Suppressor macrophage treated with lipopolysaccharide for 1 hour (primary cell): ENCODE data around the gene BTBD3.
A peak's percentile ranks its signal among the peaks of the same experiment; 100 is the strongest.

Source experiments
- DNase-seq, 3 donors: peaks; one replicate each; pipeline ENCODE4 v3.0.0-alpha.2; 2020 to 2022

BTBD3 gene

DNA sequence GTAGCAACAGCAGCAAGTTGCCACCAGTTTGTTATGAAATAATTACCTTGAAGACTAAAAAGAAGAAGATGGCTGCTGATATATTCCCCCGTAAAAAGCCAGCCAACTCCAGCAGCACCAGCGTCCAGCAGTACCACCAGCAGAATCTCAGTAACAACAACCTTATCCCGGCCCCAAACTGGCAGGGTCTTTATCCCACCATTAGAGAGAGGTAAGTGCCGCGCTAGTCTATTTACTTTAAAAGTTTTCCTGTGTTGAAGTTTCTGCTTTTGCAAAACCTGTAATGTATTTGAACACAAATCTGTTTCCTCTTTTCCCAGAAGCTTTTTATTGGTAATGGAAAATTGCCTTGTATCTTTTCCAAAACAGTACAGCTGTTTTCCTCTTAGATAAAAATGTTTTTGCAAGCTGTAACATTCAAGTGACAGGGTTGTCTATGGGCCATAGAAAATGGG, 725 bp downstream of the BTBD3 start:
- no peak for DNase-seq

DNA sequence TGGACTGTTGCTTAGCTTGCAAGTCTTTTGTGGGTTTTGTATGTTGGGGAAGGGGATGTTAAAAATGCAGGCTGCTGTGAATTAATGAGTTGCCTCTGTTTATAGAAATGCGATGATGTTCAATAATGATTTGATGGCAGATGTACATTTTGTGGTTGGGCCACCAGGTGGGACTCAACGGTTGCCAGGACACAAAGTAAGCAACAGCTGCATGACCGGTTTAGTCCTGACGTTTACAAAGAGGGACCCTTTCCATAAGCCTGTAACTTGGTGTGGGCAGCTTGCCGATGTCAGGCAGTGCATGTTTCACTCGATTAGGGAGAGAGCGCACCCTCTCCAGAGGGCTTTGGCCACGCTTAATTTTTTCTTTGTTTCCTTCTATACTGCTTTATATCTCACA, 1.3 kb downstream of the BTBD3 start:
- DNase-seq, result no peak

DNA sequence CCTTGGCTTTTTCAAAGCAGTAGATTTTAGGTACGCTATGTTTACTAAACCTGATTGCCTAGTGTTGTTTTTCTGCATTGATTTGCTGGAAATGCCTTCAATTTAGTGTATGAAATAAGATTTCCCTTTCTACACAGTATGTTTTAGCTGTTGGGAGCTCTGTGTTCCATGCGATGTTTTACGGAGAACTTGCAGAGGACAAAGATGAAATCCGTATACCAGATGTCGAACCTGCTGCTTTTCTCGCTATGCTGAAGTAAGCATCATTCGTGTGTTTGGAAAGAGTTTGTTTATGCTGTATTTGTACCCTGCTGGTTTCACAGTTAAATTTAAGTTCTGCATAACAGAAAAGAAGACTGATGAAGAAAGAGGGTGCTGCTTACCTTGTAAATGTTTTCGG, 1.9 kb downstream of the BTBD3 start:
- DNase-seq, result no peak

DNA sequence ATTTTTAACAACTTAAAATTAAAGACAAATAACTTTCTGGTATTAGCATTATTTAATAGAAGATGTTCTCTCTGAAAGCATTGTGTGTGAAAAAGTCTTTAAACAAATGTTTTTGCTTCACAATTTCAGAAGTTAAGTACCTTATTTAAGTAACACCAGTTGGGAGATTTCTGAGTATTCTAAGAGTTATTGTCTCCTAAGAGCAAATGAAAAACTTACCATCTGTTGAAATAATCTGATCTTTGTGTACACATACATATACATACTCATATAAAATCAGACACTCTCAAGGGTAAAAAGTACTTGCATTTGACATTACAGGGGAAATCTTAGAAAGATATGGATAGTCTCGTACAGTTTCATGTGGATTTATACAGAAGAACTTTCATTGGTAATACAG, 2.4 kb downstream of the BTBD3 start:
- DNase-seq, result no peak

DNA sequence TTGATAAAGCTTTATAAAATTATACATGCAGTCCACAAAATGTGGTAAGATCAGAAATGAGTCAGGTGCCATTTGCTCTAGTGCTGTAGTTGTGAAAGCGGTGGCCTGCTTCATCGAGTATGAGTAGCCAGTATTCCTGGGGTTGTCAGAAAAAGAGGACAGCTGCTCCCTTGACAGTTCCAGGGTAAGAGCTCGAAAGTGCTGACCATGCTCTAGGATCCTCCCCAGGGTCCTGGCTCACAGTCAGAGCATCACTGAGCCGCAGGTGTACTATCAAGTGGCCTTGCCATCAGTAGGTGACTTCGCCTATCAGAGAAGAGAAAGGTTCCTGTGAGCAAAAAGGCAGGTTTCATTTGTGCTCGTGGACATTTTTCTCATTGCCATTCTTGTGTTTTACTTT, 3.6 kb downstream of the BTBD3 start:
- DNase-seq, result no peak

DNA sequence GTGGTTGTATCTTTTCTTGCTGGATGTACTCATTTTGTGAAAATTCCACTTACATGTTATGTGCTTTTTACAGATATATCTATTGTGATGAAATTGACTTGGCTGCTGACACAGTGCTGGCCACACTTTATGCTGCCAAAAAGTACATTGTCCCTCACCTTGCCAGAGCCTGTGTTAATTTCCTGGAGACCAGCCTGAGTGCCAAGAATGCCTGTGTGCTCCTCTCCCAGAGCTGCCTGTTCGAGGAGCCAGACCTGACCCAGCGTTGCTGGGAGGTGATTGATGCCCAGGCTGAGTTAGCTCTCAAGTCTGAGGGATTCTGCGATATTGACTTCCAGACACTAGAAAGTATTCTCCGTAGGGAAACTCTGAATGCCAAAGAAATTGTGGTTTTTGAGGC, 4.9 kb downstream of the BTBD3 start:
- DNase-seq, result no peak

DNA sequence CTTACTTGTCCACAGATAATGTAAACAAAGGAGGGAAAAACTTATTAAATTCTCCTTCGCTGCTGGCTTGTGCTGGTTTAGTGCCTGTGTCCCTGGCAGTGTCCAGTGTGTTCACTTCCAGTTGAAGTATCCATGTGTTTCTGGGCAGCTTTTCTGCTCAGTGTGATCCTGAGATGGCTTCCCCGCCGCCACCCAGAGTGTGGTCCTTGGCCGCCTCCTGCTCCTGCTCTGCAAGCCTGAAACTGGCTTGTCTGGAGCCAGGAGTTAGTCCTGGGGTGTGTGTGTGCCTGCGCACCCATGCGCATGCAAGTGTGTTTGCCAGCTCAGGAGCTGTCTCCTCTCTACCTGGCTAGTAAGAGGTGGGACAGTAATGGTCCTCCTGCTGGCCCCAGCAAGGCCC, 7.2 kb downstream of the BTBD3 start:
- no peak for DNase-seq

DNA sequence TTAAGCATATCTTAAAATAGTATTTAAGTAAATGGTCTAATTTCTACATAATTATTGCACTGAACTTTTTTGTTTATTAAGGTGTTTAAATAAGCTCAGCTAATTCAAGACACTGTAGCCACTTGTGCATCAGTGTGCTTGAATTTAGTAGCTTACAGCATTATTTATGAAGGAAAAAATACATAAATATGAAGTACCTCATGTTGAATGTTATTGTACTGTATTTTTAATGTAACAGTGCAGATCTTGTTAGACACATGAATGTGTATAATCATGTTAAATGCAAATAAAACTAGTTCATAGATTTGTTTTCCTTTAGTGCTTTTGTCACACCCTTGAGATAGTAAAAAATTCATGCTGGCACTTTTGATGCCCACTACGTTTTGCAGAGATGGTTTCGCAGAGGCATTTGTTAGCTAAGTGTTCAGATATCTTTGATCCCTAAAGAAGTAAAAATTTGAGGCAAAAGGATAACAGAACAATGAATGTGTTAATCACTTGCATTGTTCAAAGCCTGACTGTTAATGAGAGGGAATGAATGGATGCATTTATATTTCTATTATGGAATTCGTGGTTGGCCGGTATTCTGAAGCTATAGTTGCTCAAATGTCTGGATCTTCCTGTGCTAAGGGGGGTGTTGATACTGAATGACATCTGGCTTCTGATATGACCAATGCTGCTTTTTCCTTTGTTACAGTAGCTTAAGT, 8.8 kb downstream of the BTBD3 start:
- DNase-seq, result no peak

DNA sequence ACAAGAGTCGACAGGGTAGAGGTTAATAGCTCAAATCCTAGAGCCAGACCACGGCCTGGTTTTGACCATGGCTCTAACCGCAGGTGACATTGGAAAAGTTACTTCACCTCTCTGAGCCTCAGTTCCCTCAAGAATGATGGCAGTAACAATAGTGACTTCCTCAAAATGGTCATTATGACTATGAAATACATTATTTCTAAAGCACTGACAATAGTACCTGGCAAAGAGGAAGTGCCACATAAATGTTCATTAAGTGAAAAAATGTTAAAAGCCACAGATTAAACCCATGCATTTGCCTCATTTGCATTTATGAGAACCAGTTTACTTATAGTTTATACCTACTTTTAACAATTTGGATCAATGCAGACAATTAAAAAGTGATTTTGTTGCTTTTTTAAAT, 12.3 kb downstream of the BTBD3 start:
- DNase-seq, result no peak

DNA sequence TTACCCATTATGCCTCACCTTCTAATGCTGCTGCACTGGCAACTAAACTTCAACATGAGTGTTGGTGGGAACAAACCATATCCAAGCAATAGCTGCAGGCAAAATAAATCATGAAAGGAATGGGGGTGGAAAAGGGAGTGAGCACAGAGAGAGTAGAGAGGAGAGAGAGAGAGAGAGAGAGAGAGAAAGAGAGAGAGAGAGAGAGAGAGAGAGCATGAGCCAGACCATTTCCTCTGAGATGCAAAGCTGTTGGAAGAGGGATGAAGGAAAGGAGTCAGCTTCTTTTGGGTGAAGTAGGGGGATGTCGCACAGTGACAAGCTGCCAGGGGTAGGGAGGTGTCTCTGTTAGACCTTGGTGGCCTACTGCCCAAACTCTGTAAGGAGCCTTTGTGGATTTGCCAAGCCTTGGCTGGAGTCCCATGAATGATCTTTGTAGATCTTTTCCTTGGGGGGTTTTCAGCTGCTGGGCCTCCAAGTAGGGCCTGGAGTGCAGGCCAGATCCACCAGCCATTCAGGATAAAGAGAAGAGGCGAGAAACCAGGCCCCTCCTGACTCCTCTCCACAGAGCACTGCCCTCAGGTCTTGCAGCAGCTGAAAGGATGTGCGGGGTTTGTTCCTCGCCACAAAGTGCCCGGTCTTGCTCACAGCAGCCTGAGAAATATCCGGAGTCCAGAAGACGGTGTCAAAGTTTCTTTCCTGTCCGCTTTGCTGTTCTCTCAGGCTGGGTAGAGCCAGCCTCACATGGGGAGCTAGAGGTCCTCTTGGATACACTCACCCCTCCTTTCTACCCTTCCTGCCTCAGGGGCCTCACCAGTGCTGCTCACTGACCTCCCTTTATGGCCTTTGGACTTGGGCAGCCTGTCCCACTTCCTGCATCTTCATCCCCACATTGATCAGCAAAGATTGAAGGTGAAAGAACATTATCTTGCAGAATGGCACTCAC, 17.8 kb downstream of the BTBD3 start:
- no peak for DNase-seq

DNA sequence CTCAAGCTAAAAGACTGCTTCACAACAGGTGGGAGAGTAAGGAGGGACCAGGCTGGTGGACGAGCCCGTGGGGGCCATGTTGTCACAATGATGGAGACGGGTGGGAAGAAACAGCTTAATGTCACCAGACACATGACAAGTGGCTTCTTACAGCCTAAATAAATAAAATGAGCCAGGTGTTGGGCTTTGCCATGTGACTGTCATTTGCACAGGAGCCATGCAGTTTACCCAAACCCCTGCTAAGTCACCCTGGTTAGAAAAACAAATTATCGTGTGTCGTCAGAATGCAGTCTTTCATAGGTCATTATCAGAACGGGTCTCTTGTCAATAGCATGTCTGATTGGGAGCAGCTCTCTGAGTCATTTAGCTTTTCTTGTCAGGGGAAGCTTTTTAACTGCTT, 18.5 kb downstream of the BTBD3 start:
- DNase-seq, result no peak

DNA sequence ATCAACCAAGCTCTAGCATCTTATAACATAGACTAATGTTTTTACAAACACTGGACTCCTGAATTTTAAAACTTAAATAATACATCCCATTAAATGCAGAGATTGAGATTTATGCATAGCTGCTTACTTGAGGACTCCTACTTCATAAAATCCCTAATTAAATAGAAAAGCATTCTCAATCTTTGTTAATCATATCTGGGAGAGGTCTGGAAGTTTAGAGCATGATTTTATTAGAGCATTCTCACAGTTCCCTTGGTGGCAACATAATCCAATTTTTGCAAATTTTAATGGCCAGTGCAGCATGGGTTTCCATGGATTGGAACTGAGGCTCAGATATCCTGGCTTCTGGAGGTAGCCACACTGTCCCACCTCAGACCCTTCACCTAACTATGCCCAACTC, 19.5 kb downstream of the BTBD3 start:
- DNase-seq, result no peak

DNA sequence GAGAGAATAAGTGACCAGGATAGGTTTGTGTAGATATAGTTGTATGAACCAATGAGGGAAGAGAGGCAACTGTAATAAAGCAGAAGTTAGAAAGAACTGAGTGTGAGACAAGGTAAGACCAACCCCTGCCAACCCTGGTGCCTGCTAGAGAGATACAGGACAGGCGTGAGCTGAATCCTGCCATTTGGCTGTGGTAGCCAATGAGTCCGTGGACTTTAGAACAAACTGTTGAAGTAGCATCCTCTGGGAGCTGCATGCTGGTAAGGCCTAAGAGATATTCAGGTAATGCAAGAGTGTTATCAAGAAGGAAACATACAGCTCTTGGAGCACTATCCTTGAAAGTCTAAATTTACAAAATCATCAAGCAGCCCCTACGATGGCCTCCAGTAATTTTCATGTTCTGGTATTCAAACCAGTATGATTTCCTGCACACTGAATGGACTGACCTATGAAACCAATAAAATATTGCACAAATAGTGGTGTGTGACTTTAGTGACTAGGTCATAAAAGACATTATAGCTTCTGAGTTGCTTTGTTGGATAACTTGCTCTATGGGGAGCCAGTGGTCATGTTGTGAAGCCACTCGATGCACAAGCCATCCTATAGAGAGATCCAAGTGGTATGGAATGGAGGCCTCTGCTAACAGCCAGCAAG, 24.0 kb downstream of the BTBD3 start:
- no peak for DNase-seq

DNA sequence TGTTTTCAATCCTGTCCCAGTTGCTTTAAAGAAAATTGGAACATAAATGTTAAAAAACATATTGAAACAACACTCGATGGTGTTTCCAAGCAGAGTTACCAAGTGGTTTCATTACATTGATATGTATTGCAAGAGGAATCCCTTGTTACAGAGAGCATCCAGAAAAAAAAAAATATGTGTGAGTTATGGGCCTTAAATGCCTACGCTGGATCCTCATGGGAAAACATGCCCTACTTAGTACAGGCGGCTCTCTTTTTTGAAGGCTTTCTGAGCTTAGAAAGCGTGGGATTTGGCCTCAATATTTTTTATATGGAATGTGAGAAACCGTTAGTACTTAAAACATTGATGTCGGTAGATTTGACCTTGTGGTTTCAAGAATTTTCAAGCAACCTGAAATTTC, 26.1 kb downstream of the BTBD3 start:
- DNase-seq, result no peak

DNA sequence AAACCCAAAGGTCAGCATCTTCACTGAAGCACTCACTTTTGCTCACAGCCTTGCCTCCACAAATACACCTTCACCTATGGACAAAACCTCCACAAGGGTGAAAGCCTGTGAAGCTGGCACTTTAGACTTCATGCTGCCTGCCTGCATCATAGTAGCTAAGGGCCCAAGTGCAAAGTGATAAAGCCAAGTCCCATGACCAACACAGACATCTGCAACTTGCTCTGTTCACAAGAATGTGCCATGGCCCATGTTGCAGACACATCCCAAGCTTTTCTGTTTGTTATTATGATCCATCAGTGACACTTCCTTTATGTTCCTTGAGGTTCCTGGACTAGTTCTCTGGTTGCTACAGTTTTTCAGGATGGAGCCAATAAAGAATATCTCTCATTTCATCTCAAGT, 31.1 kb downstream of the BTBD3 start:
- DNase-seq, result no peak

DNA sequence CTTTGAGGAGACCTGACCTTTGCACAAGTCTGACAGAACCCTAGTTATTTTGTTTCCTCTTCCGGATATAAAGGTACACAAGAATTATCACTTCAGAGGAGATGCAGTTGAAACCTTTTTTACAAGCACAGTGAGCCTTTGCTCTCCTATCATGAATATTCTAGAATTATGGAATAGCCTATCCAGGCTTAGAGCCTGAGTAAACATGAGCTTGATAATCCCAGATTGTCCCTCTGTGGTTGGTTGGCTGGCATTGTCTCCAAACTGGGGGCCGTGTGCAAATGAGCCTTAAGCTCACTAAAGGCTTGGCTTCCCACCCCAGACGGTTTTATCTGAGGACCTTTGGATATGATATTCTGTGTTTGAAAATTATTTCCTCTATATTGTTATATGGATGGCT, 32.0 kb downstream of the BTBD3 start:
- no peak for DNase-seq

DNA sequence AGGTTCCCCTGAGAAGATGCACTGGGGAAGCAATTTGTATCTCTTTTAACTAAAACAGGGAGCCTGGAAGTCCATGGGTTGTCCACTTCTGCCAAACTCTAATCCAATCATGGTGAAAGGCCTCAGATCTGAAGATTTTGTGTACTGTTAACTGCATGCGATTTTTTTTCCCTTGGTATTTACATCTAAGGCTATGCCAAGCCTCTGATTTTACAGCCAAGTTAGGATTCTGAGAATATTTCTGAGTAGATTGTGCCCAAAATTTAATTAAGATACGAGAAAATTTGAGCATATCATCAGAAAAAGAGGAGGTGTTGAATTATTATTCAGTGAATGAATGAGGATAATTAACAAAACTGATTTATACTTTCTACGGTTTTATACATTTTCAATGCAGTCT, 34.0 kb downstream of the BTBD3 start:
- DNase-seq, result no peak

DNA sequence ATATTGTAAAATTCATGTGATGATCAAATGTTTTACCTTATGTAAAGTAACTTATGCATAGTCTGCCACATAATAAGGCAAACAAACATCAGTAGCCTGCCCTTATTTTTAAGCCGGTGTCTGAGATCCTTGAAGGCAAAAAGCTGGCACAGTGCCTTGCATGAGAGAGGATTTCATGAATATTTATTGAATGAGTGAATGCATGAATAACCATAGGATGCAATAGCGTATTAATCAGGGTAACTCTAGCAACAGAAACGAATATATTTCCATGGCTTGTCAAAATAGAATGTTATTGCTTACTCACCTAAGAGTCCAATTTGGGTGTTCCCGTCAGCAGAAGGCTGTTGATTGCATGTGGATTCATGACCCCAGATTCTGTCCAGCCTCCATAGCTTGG, 34.9 kb downstream of the BTBD3 start:
- DNase-seq, result no peak

DNA sequence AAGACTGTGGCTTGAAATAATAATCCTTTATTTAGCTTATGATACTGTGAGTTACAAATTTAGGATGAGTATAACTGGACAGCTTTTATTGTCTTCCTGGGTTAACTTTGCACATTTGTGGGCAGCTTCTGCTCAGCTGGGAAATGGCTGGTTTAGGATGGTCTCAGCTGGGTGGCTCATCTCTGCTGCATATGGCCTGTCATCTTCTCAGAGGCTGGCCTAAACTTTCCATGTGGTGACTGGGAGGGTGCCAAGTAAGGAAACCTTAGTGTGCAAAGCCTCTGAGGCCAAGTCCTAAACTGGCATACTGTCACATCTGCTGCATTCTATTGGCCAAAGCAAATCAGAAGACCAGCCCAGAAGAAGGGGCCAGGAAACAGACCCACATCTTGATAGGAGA, 40.2 kb downstream of the BTBD3 start:
- DNase-seq, result no peak

DNA sequence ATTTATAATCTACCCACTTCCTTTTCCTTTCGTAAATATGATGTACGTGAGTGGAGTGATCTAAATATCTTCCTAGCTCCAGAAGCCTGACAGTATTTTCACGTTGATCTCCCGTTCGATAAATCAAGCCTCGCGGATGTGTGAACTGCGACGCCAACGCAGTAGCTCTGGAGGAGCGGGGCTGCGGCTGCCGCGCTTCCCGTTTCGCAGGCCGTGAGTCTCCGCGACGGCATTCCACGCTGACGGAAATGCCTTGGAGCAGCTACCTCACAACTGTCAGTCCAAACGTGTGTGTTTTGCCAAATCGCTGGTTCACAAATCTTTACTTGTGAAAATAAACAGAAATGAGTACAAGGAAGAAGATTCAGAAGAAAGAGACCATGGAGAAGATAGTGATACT, 41.2 kb downstream of the BTBD3 start:
- peak in 2 of 3 donors; percentile 5 to 9 for DNase-seq

DNA sequence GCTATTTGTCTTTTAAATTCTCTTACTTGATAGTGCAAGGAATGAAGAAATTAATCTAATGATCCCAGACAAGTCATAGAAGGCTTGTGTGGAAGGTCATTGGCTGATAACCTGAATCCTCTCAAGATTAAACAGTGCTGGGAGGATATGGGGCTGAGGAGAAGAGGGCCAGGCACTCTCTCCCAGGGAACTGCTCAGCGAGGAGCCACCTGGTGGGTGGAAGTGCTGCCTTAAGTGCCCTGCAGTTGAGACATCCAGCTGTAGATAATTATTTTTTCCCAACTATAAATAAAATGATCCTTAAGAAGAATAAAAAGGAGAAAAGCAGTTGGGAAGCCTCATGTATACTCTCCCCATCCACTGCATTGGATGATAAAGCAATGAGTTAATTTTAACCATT, 47.9 kb downstream of the BTBD3 start:
- no peak for DNase-seq

DNA sequence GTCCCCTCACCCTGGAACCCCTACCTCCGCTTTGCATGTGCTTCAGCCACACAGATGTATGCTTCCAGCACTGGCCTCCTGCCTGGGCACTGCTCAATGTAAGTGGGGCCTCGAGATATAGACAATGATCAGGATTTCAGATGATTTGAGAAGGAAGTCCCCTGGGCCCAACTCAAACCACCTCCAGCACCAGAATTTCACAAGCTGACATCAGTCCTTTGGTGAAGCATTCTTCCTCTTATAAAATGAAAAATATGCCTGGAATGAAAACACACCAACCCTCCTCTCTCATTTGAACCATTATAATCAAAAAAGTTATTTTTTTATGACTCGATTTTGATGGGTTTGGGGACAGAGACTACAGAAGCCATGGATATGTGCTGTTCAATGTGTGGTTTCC, 48.5 kb downstream of the BTBD3 start:
- DNase-seq, result no peak

DNA sequence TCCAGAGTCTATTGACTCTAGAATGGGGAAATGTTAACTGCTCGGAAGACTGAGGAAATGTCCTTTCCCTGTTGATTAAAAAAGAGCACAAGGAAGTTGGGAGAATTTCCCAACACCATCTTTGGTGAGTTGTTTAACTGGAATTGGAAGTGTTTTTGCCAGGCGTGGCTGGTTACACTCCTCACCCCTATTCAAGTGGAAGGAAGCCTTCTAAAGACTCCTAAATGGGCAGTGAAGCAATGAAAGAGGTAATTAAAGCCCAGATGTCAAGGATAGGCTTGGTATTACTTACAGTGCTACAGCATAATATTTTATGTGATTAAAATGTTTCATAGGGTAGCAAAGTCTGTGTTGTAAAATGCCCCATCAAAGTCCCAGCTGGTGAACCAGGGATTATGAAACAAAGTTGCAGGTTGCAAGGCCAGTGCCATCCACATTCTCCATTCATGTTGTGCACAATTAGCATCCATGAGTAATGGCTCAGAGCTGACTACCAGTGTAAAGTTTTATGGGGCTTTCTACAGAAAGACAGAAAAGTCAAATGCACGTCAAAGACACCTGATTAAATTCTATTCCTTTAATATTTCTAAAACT, 52.6 kb downstream of the BTBD3 start:
- DNase-seq, result no peak
